Activated T-helper 17 cell treated with anti-CD3 and anti-CD28 coated beads, Interleukin-2, amount 50 U/mL, for 72 hours (primary cell): ENCODE data around the gene PCK1. TPM values are rescaled to one million over a fixed set of nuclear protein-coding genes. Genes with fewer than 3 reads are reported as not detected.

Source experiments
- ATAC-seq: fragments of 150-1000 bp; cut with Tn5 transposase; replicated peaks from 2 replicates; pipeline ENCODE4 v1.10.0; 2021; ENCODE audit warnings: mild to moderate bottlenecking, moderate library complexity
- H3K27ac Mint-ChIP-seq: one replicate; pipeline ENCODE4 v1.8.0; 2022; ENCODE audit warnings: mixed read lengths
- H3K27me3 Mint-ChIP-seq: one replicate; pipeline ENCODE4 v1.8.0; 2022; ENCODE audit warnings: mixed read lengths
- H3K36me3 Mint-ChIP-seq: one replicate; pipeline ENCODE4 v1.8.0; 2022; ENCODE audit warnings: low read depth, mild to moderate bottlenecking, mixed read lengths
- H3K4me1 Mint-ChIP-seq: one replicate; pipeline ENCODE4 v1.8.0; 2022; ENCODE audit warnings: mixed read lengths
- H3K4me3 Mint-ChIP-seq: one replicate; pipeline ENCODE4 v1.8.0; 2022; ENCODE audit warnings: mild to moderate bottlenecking, mixed read lengths
- H3K9me3 Mint-ChIP-seq: one replicate; pipeline ENCODE4 v1.8.0; 2022; ENCODE audit warnings: mixed read lengths
- total RNA-seq, 2 donors: library from RNA; stranded (reverse); gene quantifications; one replicate each; pipeline ENCODE4 v1.2.3, GENCODE V29; 2022

PCK1 gene
- total RNA-seq, 2 donors from 2014 or later, result not detected

- Mint-ChIP-seq H3K9me3 (no peaks in the 10 kb centered on the region), H3K27me3 (peaks cover 35% of the 10 kb centered on the region), H3K27ac (no peak overlapping the region), H3K36me3 (no peaks in the 10 kb centered on the region), H3K4me1 (no peaks in the 10 kb centered on the region), H3K4me3 (no peak overlapping the region)
- no peak for ATAC-seq
These were observed 1.9 kb downstream of the PCK1 start for GRCh38 chr20:57562541-57563465.

DNA sequence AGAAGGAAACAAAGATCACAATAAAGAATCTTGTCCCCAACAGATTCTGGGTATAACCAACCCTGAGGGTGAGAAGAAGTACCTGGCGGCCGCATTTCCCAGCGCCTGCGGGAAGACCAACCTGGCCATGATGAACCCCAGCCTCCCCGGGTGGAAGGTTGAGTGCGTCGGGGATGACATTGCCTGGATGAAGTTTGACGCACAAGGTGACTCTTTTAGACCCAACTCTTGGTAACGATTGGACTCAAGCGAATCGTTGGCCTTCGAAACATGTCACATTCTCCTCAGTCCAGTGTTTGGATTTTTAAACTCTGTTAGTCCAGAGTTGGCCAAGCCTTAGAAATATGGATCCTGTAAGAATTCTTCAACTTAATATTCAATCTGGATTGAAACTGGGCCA, 2.6 kb downstream of the PCK1 start:
- ATAC-seq, result no peak
- no peak overlapping the region for H3K4me3 Mint-ChIP-seq
- no peaks in the 10 kb centered on the region for H3K4me1 Mint-ChIP-seq
- H3K27ac Mint-ChIP-seq, result no peak overlapping the region
- no peaks in the 10 kb centered on the region for H3K36me3 Mint-ChIP-seq
- peaks cover 32% of the 10 kb centered on the region for H3K27me3 Mint-ChIP-seq
- H3K9me3 Mint-ChIP-seq, result no peaks in the 10 kb centered on the region

GRCh38 chr20:57564180-57564802, 3.4 kb downstream of the PCK1 start:
- ATAC-seq, result no peak
- H3K9me3 Mint-ChIP-seq, result no peaks in the 10 kb centered on the region
- no peaks in the 10 kb centered on the region for H3K4me1 Mint-ChIP-seq
- peaks cover 33% of the 10 kb centered on the region for H3K27me3 Mint-ChIP-seq
- no peak overlapping the region for H3K4me3 Mint-ChIP-seq
- H3K27ac Mint-ChIP-seq, result no peak overlapping the region
- no peaks in the 10 kb centered on the region for H3K36me3 Mint-ChIP-seq

DNA sequence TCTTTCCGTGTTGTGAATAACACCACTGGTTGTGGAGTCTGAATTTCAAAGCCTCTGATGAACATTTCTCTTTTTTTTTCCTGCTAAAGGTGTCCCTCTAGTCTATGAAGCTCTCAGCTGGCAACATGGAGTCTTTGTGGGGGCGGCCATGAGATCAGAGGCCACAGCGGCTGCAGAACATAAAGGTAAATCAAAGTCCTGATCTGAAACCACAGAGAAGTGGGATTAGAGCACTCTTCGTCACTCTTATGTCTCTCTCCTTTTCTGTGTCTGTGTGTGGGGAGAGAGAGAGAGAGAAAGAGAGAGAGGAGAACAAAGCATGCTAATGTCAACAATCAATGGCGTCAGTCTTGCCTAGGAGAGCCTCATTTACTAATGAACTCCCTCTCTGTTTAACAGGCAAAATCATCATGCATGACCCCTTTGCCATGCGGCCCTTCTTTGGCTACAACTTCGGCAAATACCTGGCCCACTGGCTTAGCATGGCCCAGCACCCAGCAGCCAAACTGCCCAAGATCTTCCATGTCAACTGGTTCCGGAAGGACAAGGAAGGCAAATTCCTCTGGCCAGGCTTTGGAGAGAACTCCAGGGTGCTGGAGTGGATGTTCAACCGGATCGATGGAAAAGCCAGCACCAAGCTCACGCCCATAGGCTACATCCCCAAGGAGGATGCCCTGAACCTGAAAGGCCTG, 4.2 kb downstream of the PCK1 start:
- H3K4me1 Mint-ChIP-seq, result no peaks in the 10 kb centered on the region

GRCh38 chr20:57566399-57566798, 5.5 kb downstream of the PCK1 start:
- no peak for ATAC-seq

More for the DNA sequence above, 4.2 kb downstream of the PCK1 start:
- Mint-ChIP-seq H3K27ac (no peak overlapping the region), H3K36me3 (no peaks in the 10 kb centered on the region), H3K4me3 (no peak overlapping the region), H3K9me3 (no peaks in the 10 kb centered on the region), H3K27me3 (peaks cover 32% of the 10 kb centered on the region)
- no peak for ATAC-seq

DNA sequence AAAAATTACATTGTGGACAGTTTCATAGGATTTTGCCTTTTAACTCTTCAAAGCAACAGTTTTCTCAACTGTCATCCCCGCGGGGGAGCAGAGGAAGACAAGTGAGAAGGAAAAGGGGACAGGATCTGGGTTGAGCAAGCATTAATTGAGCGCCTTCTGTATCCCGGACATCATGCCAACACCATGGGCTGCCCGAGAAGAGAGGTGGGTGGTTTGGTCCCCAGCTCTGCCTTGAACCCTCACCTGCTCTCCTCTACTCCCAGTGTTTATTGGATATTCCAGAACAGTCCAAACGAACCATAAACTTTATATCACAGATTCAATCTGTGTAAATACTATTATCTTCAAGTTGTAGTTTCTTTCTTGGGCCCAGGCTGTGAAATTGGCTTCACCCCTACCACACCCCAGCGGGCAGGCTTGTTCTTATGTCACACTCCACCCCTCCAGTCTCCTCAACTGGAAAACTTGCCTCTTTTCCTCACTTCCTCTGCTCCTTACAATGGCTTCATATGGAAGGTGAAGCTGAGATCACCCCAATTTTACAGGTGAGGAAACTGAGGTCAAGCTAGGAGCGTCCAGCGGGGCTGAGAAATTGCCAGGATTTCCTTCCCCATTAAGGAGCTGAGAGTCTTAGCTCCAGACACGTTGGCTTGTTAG, 6.0 kb downstream of the PCK1 start:
- no peaks in the 10 kb centered on the region for H3K9me3 Mint-ChIP-seq
- peaks cover 32% of the 10 kb centered on the region for H3K27me3 Mint-ChIP-seq
- no peaks in the 10 kb centered on the region for H3K36me3 Mint-ChIP-seq
- H3K4me3 Mint-ChIP-seq, result no peak overlapping the region
- no peak for ATAC-seq
- no peaks in the 10 kb centered on the region for H3K4me1 Mint-ChIP-seq
- no peak overlapping the region for H3K27ac Mint-ChIP-seq

More at GRCh38 chr20:57566399-57566798, 5.5 kb downstream of the PCK1 start:
- H3K4me1 Mint-ChIP-seq, result no peaks in the 10 kb centered on the region
- no peaks in the 10 kb centered on the region for H3K9me3 Mint-ChIP-seq
- no peak overlapping the region for H3K4me3 Mint-ChIP-seq
- H3K36me3 Mint-ChIP-seq, result no peaks in the 10 kb centered on the region
- H3K27ac Mint-ChIP-seq, result no peak overlapping the region
- H3K27me3 Mint-ChIP-seq, result peaks cover 34% of the 10 kb centered on the region

DNA sequence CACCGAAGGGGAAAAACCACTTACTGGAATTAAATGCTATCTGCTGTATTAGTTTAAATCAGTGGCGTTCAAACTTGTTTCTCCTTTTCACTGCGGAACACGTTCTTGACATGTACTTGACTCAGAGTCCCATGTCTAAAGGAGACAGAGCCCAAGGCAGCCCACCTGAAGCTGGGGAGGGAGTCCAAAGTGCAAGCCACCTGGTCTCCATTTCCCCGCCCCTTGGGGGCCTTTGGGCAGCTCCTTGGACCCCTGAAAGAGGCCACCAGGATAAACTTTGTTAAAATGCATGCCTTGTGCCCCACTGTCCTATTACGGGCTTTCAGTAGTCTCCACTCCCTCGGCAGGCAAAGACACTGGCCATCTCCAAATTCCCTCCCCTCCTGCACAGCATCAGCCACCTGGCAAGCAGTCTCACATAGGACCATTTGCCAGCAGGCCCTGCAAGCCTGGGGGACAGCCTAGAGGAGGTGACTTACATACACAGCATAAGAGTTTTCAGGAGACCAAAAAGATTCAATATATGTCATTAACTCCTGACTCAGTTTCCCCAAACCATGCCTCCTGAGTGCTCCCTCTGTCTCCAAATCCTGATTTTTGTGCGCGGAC, 6.7 kb downstream of the PCK1 start:
- Mint-ChIP-seq H3K36me3 (no peaks in the 10 kb centered on the region), H3K9me3 (no peaks in the 10 kb centered on the region), H3K4me1 (no peaks in the 10 kb centered on the region), H3K4me3 (no peak overlapping the region), H3K27ac (no peak overlapping the region), H3K27me3 (peaks cover 31% of the 10 kb centered on the region)
- ATAC-seq, result no peak

- Mint-ChIP-seq H3K36me3 (no peaks in the 10 kb centered on the region), H3K9me3 (no peaks in the 10 kb centered on the region), H3K4me3 (no peak overlapping the region), H3K27me3 (peaks cover 35% of the 10 kb centered on the region), H3K4me1 (no peaks in the 10 kb centered on the region), H3K27ac (no peak overlapping the region)
- ATAC-seq, result no peak
These were observed 7.4 kb downstream of the PCK1 start for GRCh38 chr20:57568088-57568896.

GRCh38 chr20:57568960-57569359, 8.1 kb downstream of the PCK1 start:
- Mint-ChIP-seq H3K4me3 (no peak overlapping the region), H3K27ac (no peak overlapping the region), H3K36me3 (no peaks in the 10 kb centered on the region), H3K4me1 (no peaks in the 10 kb centered on the region), H3K9me3 (no peaks in the 10 kb centered on the region), H3K27me3 (peaks cover 35% of the 10 kb centered on the region)
- ATAC-seq, result no peak

- Mint-ChIP-seq H3K4me3 (no peak overlapping the region), H3K27ac (no peak overlapping the region), H3K27me3 (peaks cover 38% of the 10 kb centered on the region), H3K4me1 (no peaks in the 10 kb centered on the region), H3K9me3 (no peaks in the 10 kb centered on the region), H3K36me3 (no peaks in the 10 kb centered on the region)
- no peak for ATAC-seq
These were observed 9.4 kb downstream of the PCK1 start for GRCh38 chr20:57570145-57570850.

DNA sequence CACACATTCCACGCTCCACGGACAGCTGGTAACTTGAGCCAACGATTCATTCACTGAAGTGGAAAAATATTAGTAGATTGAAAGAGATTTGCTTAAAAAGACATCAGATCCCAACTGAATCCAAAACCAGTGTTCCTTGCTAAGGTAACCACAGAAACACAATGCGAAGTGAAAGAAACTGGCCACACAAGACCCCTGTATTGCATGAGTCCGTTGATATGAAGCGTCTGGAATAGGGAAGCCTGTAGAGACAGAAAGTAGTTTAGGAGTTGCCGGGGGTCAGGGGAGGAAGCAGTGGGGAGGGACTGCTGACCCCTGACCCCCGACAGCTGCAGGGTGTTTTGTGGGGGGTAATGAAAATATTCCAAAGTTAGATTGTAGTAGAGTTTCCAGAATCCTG, 10.0 kb downstream of the PCK1 start:
- H3K27me3 Mint-ChIP-seq, result peaks cover 32% of the 10 kb centered on the region
- H3K36me3 Mint-ChIP-seq, result no peaks in the 10 kb centered on the region
- no peaks in the 10 kb centered on the region for H3K4me1 Mint-ChIP-seq
- H3K4me3 Mint-ChIP-seq, result no peak overlapping the region
- no peak for ATAC-seq
- no peaks in the 10 kb centered on the region for H3K9me3 Mint-ChIP-seq
- no peak overlapping the region for H3K27ac Mint-ChIP-seq

- H3K4me3 Mint-ChIP-seq, result no peak overlapping the region
- no peak overlapping the region for H3K27ac Mint-ChIP-seq
- ATAC-seq, result no peak
- peaks cover 32% of the 10 kb centered on the region for H3K27me3 Mint-ChIP-seq
- no peaks in the 10 kb centered on the region for H3K4me1 Mint-ChIP-seq
- H3K9me3 Mint-ChIP-seq, result no peaks in the 10 kb centered on the region
- no peaks in the 10 kb centered on the region for H3K36me3 Mint-ChIP-seq
These were observed 11.0 kb downstream of the PCK1 start for GRCh38 chr20:57571782-57572416.
